HG03457 (cell line): ENCODE results near the gene SLC10A6.
A peak's percentile ranks its signal among the peaks of the same experiment; 100 is the strongest.
"Not testable (repeated sequence)": the region's sequence is repeated elsewhere in the genome, so short reads cannot be mapped to it uniquely, and the experiment has no call there.

Experiments used
- ATAC-seq: cut with Tn5 transposase; IDR thresholded peaks from one replicate; pipeline ENCODE4 v1.9.1; 2021; ENCODE audit warnings: moderate number of reproducible peaks; ENCODE audit not compliant: unreplicated experiment

SLC10A6 gene

GRCh38 chr4:86848732-86849619 is at the start of gene SLC10A6:
Gene SLC10A6 (minus strand): TSS chr4:86849384. CDS start chr4:86849115, 269 bp downstream.
- no peak for ATAC-seq

GRCh38 chr4:86898562-86898961 is 49.4 kb upstream of the SLC10A6 start:
- no peak for ATAC-seq

- no peak for ATAC-seq
Observed at GRCh38 chr4:86896596-86896995, 47.4 kb upstream of the SLC10A6 start.

- no peak for ATAC-seq
Observed at GRCh38 chr4:86895692-86896488, 46.7 kb upstream of the SLC10A6 start.

- ATAC-seq: no peak
Observed at GRCh38 chr4:86894455-86894854, 45.3 kb upstream of the SLC10A6 start.

- ATAC-seq: no peak
Observed at GRCh38 chr4:86893136-86893535, 44.0 kb upstream of the SLC10A6 start.

- no peak for ATAC-seq
Observed at GRCh38 chr4:86892636-86892960, 43.4 kb upstream of the SLC10A6 start.

- peak; percentile 58 for ATAC-seq
Observed at GRCh38 chr4:86891762-86892635, 42.8 kb upstream of the SLC10A6 start, which contains the start of gene C4orf36. Gene C4orf36 (minus strand): TSS chr4:86892422. CDS start chr4:86891520, 902 bp downstream.

- ATAC-seq: no peak
Observed at GRCh38 chr4:86890790-86891189, 41.6 kb upstream of the SLC10A6 start.

GRCh38 chr4:86879641-86880040 is 30.5 kb upstream of the SLC10A6 start:
- ATAC-seq: no peak

GRCh38 chr4:86878640-86879039 is 29.5 kb upstream of the SLC10A6 start:
- no peak for ATAC-seq

GRCh38 chr4:86876894-86877685 is 27.9 kb upstream of the SLC10A6 start:
- ATAC-seq: no peak

GRCh38 chr4:86875436-86875835 is 26.3 kb upstream of the SLC10A6 start:
- not testable (repeated sequence) for ATAC-seq

- ATAC-seq: no peak
Observed at GRCh38 chr4:86872135-86872534, 23.0 kb upstream of the SLC10A6 start.

GRCh38 chr4:86870442-86871069 is 21.4 kb upstream of the SLC10A6 start:
- ATAC-seq: no peak

- ATAC-seq: no peak
Observed at GRCh38 chr4:86857341-86858052, 8.3 kb upstream of the SLC10A6 start.

- ATAC-seq: no peak
Observed at GRCh38 chr4:86856896-86857295, 7.7 kb upstream of the SLC10A6 start.

GRCh38 chr4:86855572-86855971 is 6.4 kb upstream of the SLC10A6 start:
- ATAC-seq: no peak

GRCh38 chr4:86853209-86853608 is 4.0 kb upstream of the SLC10A6 start:
- ATAC-seq: no peak
